ENCODE measurements around the gene DMAP1. TPM values are rescaled to one million over a fixed set of nuclear protein-coding genes. Genes with fewer than 3 reads are reported as not detected.

The DMAP1 gene, protein sequence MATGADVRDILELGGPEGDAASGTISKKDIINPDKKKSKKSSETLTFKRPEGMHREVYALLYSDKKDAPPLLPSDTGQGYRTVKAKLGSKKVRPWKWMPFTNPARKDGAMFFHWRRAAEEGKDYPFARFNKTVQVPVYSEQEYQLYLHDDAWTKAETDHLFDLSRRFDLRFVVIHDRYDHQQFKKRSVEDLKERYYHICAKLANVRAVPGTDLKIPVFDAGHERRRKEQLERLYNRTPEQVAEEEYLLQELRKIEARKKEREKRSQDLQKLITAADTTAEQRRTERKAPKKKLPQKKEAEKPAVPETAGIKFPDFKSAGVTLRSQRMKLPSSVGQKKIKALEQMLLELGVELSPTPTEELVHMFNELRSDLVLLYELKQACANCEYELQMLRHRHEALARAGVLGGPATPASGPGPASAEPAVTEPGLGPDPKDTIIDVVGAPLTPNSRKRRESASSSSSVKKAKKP
- 27.4 and 28.8 TPM in 2 replicates for total RNA-seq

GRCh38 chr1:44213222-44214112 lies at the start of gene DMAP1:
Gene DMAP1, plus strand, starts transcription at chr1:44213471. Its CDS starts 283 bp downstream, at chr1:44213754.

Small RNA genes lying within 50 kb of the gene (small RNA-seq; reads per million reads assigned to genes)
- not detected for gene AL035417.1 (ENCODE audit: low replicate concordance)

Other genes with a start within 250 kb of the DMAP1 start
- gene DPH2, start 243.5 kb upstream of the DMAP1 start, total RNA-seq = 32.2 and 43.4 TPM in 2 replicates
- gene ATP6V0B, start 238.5 kb upstream of the DMAP1 start, total RNA-seq = 113 and 121 TPM in 2 replicates
- gene B4GALT2, start 234.3 kb upstream of the DMAP1 start, total RNA-seq = 73.1 and 133 TPM in 2 replicates
- gene CCDC24, start 221.9 kb upstream of the DMAP1 start, total RNA-seq = 3.7 and 4.4 TPM in 2 replicates
- gene SLC6A9, start 182.0 kb upstream of the DMAP1 start, total RNA-seq = 7.7 and 70.0 TPM in 2 replicates
- gene KLF17, start 94.7 kb upstream of the DMAP1 start, total RNA-seq = under 0.01 and 0.14 TPM in 2 replicates
- gene KLF18, start 71.8 kb upstream of the DMAP1 start, total RNA-seq = not detected in 2 replicates
- gene ERI3, start 141.8 kb downstream of the DMAP1 start, total RNA-seq = 44.2 and 55.4 TPM in 2 replicates
- 83.9 and 106 TPM in 2 replicates for gene RNF220, start 191.8 kb downstream of the DMAP1 start, total RNA-seq